ENCODE measurements around the gene MAP2K5. TPM values are rescaled to one million over a fixed set of nuclear protein-coding genes. Genes with fewer than 3 reads are reported as not detected.

MAP2K5 gene
- total RNA-seq, 1 experiment from 2014 or later = 32.0 TPM

- Histone ChIP-seq H3K9ac (ENCODE audit: low read length) (no peak overlapping the region), H3K4me2 (ENCODE audit: low read depth, low read length, poor library complexity, severe bottlenecking) (no peak overlapping the region)
Measured at GRCh38 chr15:67805666-67806516, 263.4 kb downstream of the MAP2K5 start.

GRCh38 chr15:67806536-67806935 is 264.0 kb downstream of the MAP2K5 start:
- no peaks in the 10 kb centered on the region for H4K20me1 ChIP-seq (ENCODE audit: insufficient read depth, low read depth, low read length)
- no peak overlapping the region for H3K4me2 ChIP-seq (ENCODE audit: low read depth, low read length, poor library complexity, severe bottlenecking)
- no peaks in the 10 kb centered on the region for H3K79me2 ChIP-seq (ENCODE audit: low read length)
- H3K36me3 ChIP-seq (ENCODE audit: insufficient read depth, low read length) = no peaks in the 10 kb centered on the region
- no peak overlapping the region for H3K27ac ChIP-seq (ENCODE audit: low read length)
- DNase-seq = no peak
- no peak overlapping the region for H3K4me3 ChIP-seq (ENCODE audit: low read length)
- H2AFZ ChIP-seq (ENCODE audit: low read length) = no peak overlapping the region
- H3K9ac ChIP-seq (ENCODE audit: low read length) = no peak overlapping the region
- H3K9me3 ChIP-seq (ENCODE audit: low read length) = no peaks in the 10 kb centered on the region
- H3K9me2 ChIP-seq (replicated peaks; ENCODE audit: insufficient read depth, low read length) = no peaks in the 10 kb centered on the region
- peaks cover 17% of the 10 kb centered on the region for H3K4me1 ChIP-seq (ENCODE audit: low read length)
- no peaks in the 10 kb centered on the region for H3K27me3 ChIP-seq (ENCODE audit: low read length)

More at GRCh38 chr15:67805666-67806516, 263.4 kb downstream of the MAP2K5 start:
- no peaks in the 10 kb centered on the region for H3K36me3 ChIP-seq (ENCODE audit: insufficient read depth, low read length)
- DNase-seq = no peak
- H3K9me2 ChIP-seq (replicated peaks; ENCODE audit: insufficient read depth, low read length) = no peaks in the 10 kb centered on the region
- no peak overlapping the region for H3K4me3 ChIP-seq (ENCODE audit: low read length)
- H3K27me3 ChIP-seq (ENCODE audit: low read length) = no peaks in the 10 kb centered on the region
- no peaks in the 10 kb centered on the region for H3K79me2 ChIP-seq (ENCODE audit: low read length)
- H3K9me3 ChIP-seq (ENCODE audit: low read length) = no peaks in the 10 kb centered on the region
- H3K4me1 ChIP-seq (ENCODE audit: low read length) = peaks cover 17% of the 10 kb centered on the region
- no peak overlapping the region for H3K27ac ChIP-seq (ENCODE audit: low read length)
- no peaks in the 10 kb centered on the region for H4K20me1 ChIP-seq (ENCODE audit: insufficient read depth, low read depth, low read length)
- H2AFZ ChIP-seq (ENCODE audit: low read length) = no peak overlapping the region

GRCh38 chr15:67807141-67807540 is 264.6 kb downstream of the MAP2K5 start:
- Histone ChIP-seq H3K27ac (ENCODE audit: low read length) (no peak overlapping the region), H4K20me1 (ENCODE audit: insufficient read depth, low read depth, low read length) (no peaks in the 10 kb centered on the region), H3K4me1 (ENCODE audit: low read length) (peaks cover 14% of the 10 kb centered on the region), H3K36me3 (ENCODE audit: insufficient read depth, low read length) (no peaks in the 10 kb centered on the region), H3K9me2 (replicated peaks; ENCODE audit: insufficient read depth, low read length) (no peaks in the 10 kb centered on the region), H3K27me3 (ENCODE audit: low read length) (no peaks in the 10 kb centered on the region), H3K9ac (ENCODE audit: low read length) (no peak overlapping the region), H3K4me3 (ENCODE audit: low read length) (no peak overlapping the region), H3K9me3 (ENCODE audit: low read length) (no peaks in the 10 kb centered on the region), H2AFZ (ENCODE audit: low read length) (no peak overlapping the region), H3K4me2 (ENCODE audit: low read depth, low read length, poor library complexity, severe bottlenecking) (no peak overlapping the region), H3K79me2 (ENCODE audit: low read length) (no peaks in the 10 kb centered on the region)
- no peak for DNase-seq

GRCh38 chr15:67807836-67808235 is 265.3 kb downstream of the MAP2K5 start:
- no peaks in the 10 kb centered on the region for H3K9me2 ChIP-seq (replicated peaks; ENCODE audit: insufficient read depth, low read length)
- DNase-seq = no peak
- H3K79me2 ChIP-seq (ENCODE audit: low read length) = no peaks in the 10 kb centered on the region
- no peak overlapping the region for H2AFZ ChIP-seq (ENCODE audit: low read length)
- H3K4me1 ChIP-seq (ENCODE audit: low read length) = peaks cover 7% of the 10 kb centered on the region
- no peak overlapping the region for H3K9ac ChIP-seq (ENCODE audit: low read length)
- H3K4me3 ChIP-seq (ENCODE audit: low read length) = no peak overlapping the region
- no peaks in the 10 kb centered on the region for H3K9me3 ChIP-seq (ENCODE audit: low read length)
- no peak overlapping the region for H3K4me2 ChIP-seq (ENCODE audit: low read depth, low read length, poor library complexity, severe bottlenecking)
- H3K36me3 ChIP-seq (ENCODE audit: insufficient read depth, low read length) = no peaks in the 10 kb centered on the region
- no peaks in the 10 kb centered on the region for H4K20me1 ChIP-seq (ENCODE audit: insufficient read depth, low read depth, low read length)
- H3K27me3 ChIP-seq (ENCODE audit: low read length) = no peaks in the 10 kb centered on the region
- H3K27ac ChIP-seq (ENCODE audit: low read length) = no peak overlapping the region

GRCh38 chr15:67808821-67809220 is 266.3 kb downstream of the MAP2K5 start:
- Histone ChIP-seq H3K9me2 (replicated peaks; ENCODE audit: insufficient read depth, low read length) (no peaks in the 10 kb centered on the region), H3K27ac (ENCODE audit: low read length) (no peak overlapping the region), H3K4me3 (ENCODE audit: low read length) (no peak overlapping the region), H3K4me2 (ENCODE audit: low read depth, low read length, poor library complexity, severe bottlenecking) (no peak overlapping the region), H3K4me1 (ENCODE audit: low read length) (no peaks in the 10 kb centered on the region), H3K79me2 (ENCODE audit: low read length) (no peaks in the 10 kb centered on the region), H4K20me1 (ENCODE audit: insufficient read depth, low read depth, low read length) (no peaks in the 10 kb centered on the region), H3K9ac (ENCODE audit: low read length) (no peak overlapping the region), H3K27me3 (ENCODE audit: low read length) (no peaks in the 10 kb centered on the region), H2AFZ (ENCODE audit: low read length) (no peak overlapping the region), H3K36me3 (ENCODE audit: insufficient read depth, low read length) (no peaks in the 10 kb centered on the region), H3K9me3 (ENCODE audit: low read length) (no peaks in the 10 kb centered on the region)
- DNase-seq = no peak

- Histone ChIP-seq H3K9me2 (replicated peaks; ENCODE audit: insufficient read depth, low read length) (no peaks in the 10 kb centered on the region), H3K9me3 (ENCODE audit: low read length) (no peaks in the 10 kb centered on the region), H3K9ac (ENCODE audit: low read length) (no peak overlapping the region), H2AFZ (ENCODE audit: low read length) (no peak overlapping the region), H3K27ac (ENCODE audit: low read length) (no peak overlapping the region), H3K4me1 (ENCODE audit: low read length) (no peaks in the 10 kb centered on the region), H3K4me2 (ENCODE audit: low read depth, low read length, poor library complexity, severe bottlenecking) (no peak overlapping the region), H3K4me3 (ENCODE audit: low read length) (no peak overlapping the region), H3K27me3 (ENCODE audit: low read length) (no peaks in the 10 kb centered on the region), H4K20me1 (ENCODE audit: insufficient read depth, low read depth, low read length) (no peaks in the 10 kb centered on the region), H3K79me2 (ENCODE audit: low read length) (no peaks in the 10 kb centered on the region), H3K36me3 (ENCODE audit: insufficient read depth, low read length) (no peaks in the 10 kb centered on the region)
- DNase-seq = no peak
Measured at GRCh38 chr15:67809441-67809840, 266.9 kb downstream of the MAP2K5 start.

GRCh38 chr15:67809866-67810265 is 267.4 kb downstream of the MAP2K5 start:
- Histone ChIP-seq H3K27me3 (ENCODE audit: low read length) (no peaks in the 10 kb centered on the region), H4K20me1 (ENCODE audit: insufficient read depth, low read depth, low read length) (no peaks in the 10 kb centered on the region), H3K4me2 (ENCODE audit: low read depth, low read length, poor library complexity, severe bottlenecking) (no peak overlapping the region), H3K27ac (ENCODE audit: low read length) (no peak overlapping the region), H3K4me1 (ENCODE audit: low read length) (no peaks in the 10 kb centered on the region), H3K36me3 (ENCODE audit: insufficient read depth, low read length) (no peaks in the 10 kb centered on the region), H3K4me3 (ENCODE audit: low read length) (no peak overlapping the region), H3K9ac (ENCODE audit: low read length) (no peak overlapping the region), H3K79me2 (ENCODE audit: low read length) (no peaks in the 10 kb centered on the region), H3K9me2 (replicated peaks; ENCODE audit: insufficient read depth, low read length) (no peaks in the 10 kb centered on the region), H2AFZ (ENCODE audit: low read length) (no peak overlapping the region), H3K9me3 (ENCODE audit: low read length) (no peaks in the 10 kb centered on the region)
- DNase-seq = no peak

GRCh38 chr15:67812241-67812644 is 269.7 kb downstream of the MAP2K5 start:
- H3K9ac ChIP-seq (ENCODE audit: low read length) = no peak overlapping the region
- no peaks in the 10 kb centered on the region; the same call in 1 of the 2 replicates for H3K36me3 ChIP-seq (ENCODE audit: insufficient read depth, low read length)
- H3K27ac ChIP-seq (ENCODE audit: low read length) = no peak overlapping the region
- H3K4me1 ChIP-seq (ENCODE audit: low read length) = no peaks in the 10 kb centered on the region
- no peaks in the 10 kb centered on the region for H3K79me2 ChIP-seq (ENCODE audit: low read length)
- H3K27me3 ChIP-seq (ENCODE audit: low read length) = no peaks in the 10 kb centered on the region
- no peaks in the 10 kb centered on the region for H4K20me1 ChIP-seq (ENCODE audit: insufficient read depth, low read depth, low read length)
- no peaks in the 10 kb centered on the region for H3K9me2 ChIP-seq (replicated peaks; ENCODE audit: insufficient read depth, low read length)
- DNase-seq = no peak
- H3K9me3 ChIP-seq (ENCODE audit: low read length) = no peaks in the 10 kb centered on the region
- no peak overlapping the region for H2AFZ ChIP-seq (ENCODE audit: low read length)
- H3K4me3 ChIP-seq (ENCODE audit: low read length) = no peak overlapping the region
- H3K4me2 ChIP-seq (ENCODE audit: low read depth, low read length, poor library complexity, severe bottlenecking) = no peak overlapping the region

Data from Karpas-422 (cell line).